B cell (primary cell): ENCODE measurements around the gene SNX24. TPM values are rescaled to one million over a fixed set of nuclear protein-coding genes. Genes with fewer than 3 reads are reported as not detected.

Source experiments
- ATAC-seq: fragments of 200-7000 bp; cut with Tn5 transposase; one replicate; pipeline ENCODE4 v1.10.0; 2021; ENCODE audit warnings: low read depth, mild to moderate bottlenecking, moderate number of reproducible peaks, moderate library complexity
- CTCF ChIA-PET: fragments of 350-600 bp; sonication (Branson Sonifier 250); formaldehyde crosslinking; loops from one replicate; lab custom pipeline; 2021; ENCODE audit warnings: antibody characterized with exemption, inconsistent platforms; lab: Charles Lee
- POLR2A ChIA-PET: fragments of 350-600 bp; sonication (Branson Sonifier 250); formaldehyde crosslinking; loops from one replicate; lab custom pipeline; 2021; ENCODE audit warnings: antibody characterized with exemption; lab: Charles Lee
- DNase-seq: peaks from one replicate; pipeline ENCODE4 v3.0.0; 2013
- H2AFZ ChIP-seq: 2 replicates; pipeline ENCODE4 v1.6.1; 2012; ENCODE audit warnings: mild to moderate bottlenecking, low read depth, low read length; ENCODE audit not compliant: insufficient read depth, poor library complexity, severe bottlenecking
- H3K27ac ChIP-seq, 2 donors: 1 replicate in 1 of 2; 2 replicates in 1 of 2; pipeline ENCODE4 v1.5.1; 2012 to 2013; ENCODE audit warnings: low read length in 2 of 2, mild to moderate bottlenecking in 2 of 2, moderate library complexity in 1 of 2
- H3K27me3 ChIP-seq, 4 experiments: fragments of 200-600 bp in 1 of 4; sonication (generic) in 1 of 4; replicated peaks in 1 of 4; 1 replicate in 2 of 4; 2 replicates in 2 of 4; pipeline versions ENCODE4 v1.6.1 to v1.7.0; 2013 to 2016; ENCODE audit warnings: low read length in 3 of 4, mild to moderate bottlenecking in 2 of 4, mixed read lengths in 1 of 4, moderate library complexity in 1 of 4; ENCODE audit not compliant: insufficient read depth in 4 of 4, control insufficient read depth in 3 of 4; ENCODE audit errors: control extremely low read depth in 1 of 4
- H3K36me3 ChIP-seq, 2 experiments: replicated peaks in 1 of 2; 1 replicate in 1 of 2; 2 replicates in 1 of 2; pipeline versions ENCODE4 v1.6.1 to v1.7.1; 2013; ENCODE audit warnings: low read length in 1 of 2; ENCODE audit not compliant: insufficient read depth in 2 of 2, control insufficient read depth in 1 of 2; ENCODE audit errors: control extremely low read depth in 1 of 2, extremely low read depth in 1 of 2
- H3K4me1 ChIP-seq, 2 donors: fragments of 200-600 bp in 1 of 2; sonication (generic) in 1 of 2; 1 replicate in 1 of 2; 2 replicates in 1 of 2; pipeline versions ENCODE4 v1.5.1 to v1.6.1; 2013 to 2017; ENCODE audit warnings: low read length in 2 of 2; ENCODE audit not compliant: control insufficient read depth in 2 of 2, insufficient read depth in 2 of 2
- H3K4me2 ChIP-seq: replicated peaks from 2 replicates; pipeline ENCODE3; 2012; ENCODE audit warnings: mild to moderate bottlenecking, low read depth, low read length; ENCODE audit not compliant: poor library complexity, severe bottlenecking
- H3K4me3 ChIP-seq, 5 experiments: fragments of 200-600 bp in 1 of 5; sonication (generic) in 1 of 5; 1 replicate in 3 of 5; 2 replicates in 2 of 5; pipeline versions ENCODE4 v1.5.1 to v1.7.0; 2011 to 2016; ENCODE audit warnings: low read length in 4 of 5, mild to moderate bottlenecking in 4 of 5, low read depth in 2 of 5, control low read depth in 1 of 5, moderate library complexity in 1 of 5; ENCODE audit not compliant: insufficient read depth in 1 of 5; ENCODE audit errors: control extremely low read depth in 1 of 5, extremely low read depth in 1 of 5
- H3K79me2 ChIP-seq: fragments of 200-600 bp; sonication (generic); one replicate; pipeline ENCODE4 v1.6.0; 2016; ENCODE audit warnings: low read length; ENCODE audit not compliant: control insufficient read depth, insufficient read depth
- H3K9ac ChIP-seq: fragments of 200-600 bp; sonication (generic); 2 replicates; pipeline ENCODE4 v1.6.1; 2017; ENCODE audit warnings: mild to moderate bottlenecking, low read length, moderate library complexity
- H3K9me3 ChIP-seq, 3 donors: one replicate each; pipeline versions ENCODE4 v1.6.1 to v1.7.1; 2013; ENCODE audit warnings: low read length in 2 of 3; ENCODE audit not compliant: control insufficient read depth in 2 of 3, insufficient read depth in 1 of 3; ENCODE audit errors: control extremely low read depth in 1 of 3
- H4K20me1 ChIP-seq: 2 replicates; pipeline ENCODE4 v1.6.0; 2012; ENCODE audit warnings: mild to moderate bottlenecking, low read length; ENCODE audit not compliant: insufficient read depth, control insufficient read depth, poor library complexity, severe bottlenecking
- H3K27ac Mint-ChIP-seq: one replicate; pipeline ENCODE4 v1.8.0; 2021; ENCODE audit warnings: mixed read lengths
- H3K27me3 Mint-ChIP-seq: one replicate; pipeline ENCODE4 v1.8.0; 2021; ENCODE audit warnings: mixed read lengths
- H3K4me1 Mint-ChIP-seq: one replicate; pipeline ENCODE4 v1.8.0; 2021; ENCODE audit warnings: mixed read lengths
- H3K4me3 Mint-ChIP-seq: one replicate; pipeline ENCODE4 v1.8.0; 2021; ENCODE audit warnings: mixed read lengths
- H3K9me3 Mint-ChIP-seq: one replicate; pipeline ENCODE4 v1.8.0; 2022; ENCODE audit warnings: mixed read lengths; ENCODE audit not compliant: insufficient read depth
- EZH2 ChIP-seq: IDR thresholded peaks from 2 replicates; pipeline ENCODE4 v1.6.1; 2012; ENCODE audit warnings: borderline replicate concordance, low read depth, mild to moderate bottlenecking, moderate library complexity, low read length; ENCODE audit not compliant: insufficient read depth, poor library complexity, severe bottlenecking
- WGBS: methylation state at CpG from one replicate; pipeline ENCODE4 v1.1.5; 2013; ENCODE audit warnings: missing lambda C conversion rate; ENCODE audit not compliant: insufficient coverage; 5-methylcytosine and 5-hydroxymethylcytosine counted together
- intact Hi-C: fragments of 100-400 bp; cut with micrococcal nuclease; formaldehyde crosslinking; loops from one replicate; pipeline ENCODE4 v1.10.0; 2022
- polyA plus RNA-seq: library from polyadenylated mRNA; depleted of rRNA; stranded (reverse); fragments of >200 nt; gene quantifications from 2 replicates; pipeline ENCODE4 v1.2.3, GENCODE V29; 2012
- total RNA-seq, 2 donors: library from RNA; stranded (reverse); fragments of 120-200 nt in 1 of 2; gene quantifications; 1 replicate in 1 of 2; 2 replicates in 1 of 2; pipeline versions ENCODE4 v1.2.3 to v1.2.4, GENCODE V29; 2013 to 2022
- TF ChIP-seq, protein P1 (sequence below): fragments of 200-600 bp; IDR thresholded peaks from one replicate; pipeline ENCODE4 v1.8.0; 2022; ENCODE audit warnings: antibody characterized with exemption, mild to moderate bottlenecking

SNX24 gene
- total and polyA plus RNA-seq, 2 donors (not counting 1 experiment from before 2014, with no cell fraction given): 1.1 to 9.3 TPM

- Mint-ChIP-seq H3K9me3 (peaks cover 3% of the 10 kb centered on the region), H3K4me3 (no peak overlapping the region), H3K4me1 (peaks cover 37% of the 10 kb centered on the region), H3K27ac (no peak overlapping the region), H3K27me3 (no peaks in the 10 kb centered on the region)
- Histone ChIP-seq H2AFZ (no peak overlapping the region), H3K79me2 (no peaks in the 10 kb centered on the region), H3K4me1 (peaks cover 18 to 21% of the 10 kb centered on the region in 2 donors), H3K4me2 (no peak overlapping the region), H3K27ac (no peak overlapping the region), H3K9ac (no peak overlapping the region), H3K36me3 (no peaks in the 10 kb centered on the region), H3K9me3 (no peaks in the 10 kb centered on the region), H3K27me3 (no peaks in the 10 kb centered on the region), H4K20me1 (no peaks in the 10 kb centered on the region), H3K4me3 (no peak overlapping the region)
- CTCF ChIA-PET: no interaction called here
- no peak for TF ChIP-seq EZH2
- TF ChIP-seq, protein P1, sequence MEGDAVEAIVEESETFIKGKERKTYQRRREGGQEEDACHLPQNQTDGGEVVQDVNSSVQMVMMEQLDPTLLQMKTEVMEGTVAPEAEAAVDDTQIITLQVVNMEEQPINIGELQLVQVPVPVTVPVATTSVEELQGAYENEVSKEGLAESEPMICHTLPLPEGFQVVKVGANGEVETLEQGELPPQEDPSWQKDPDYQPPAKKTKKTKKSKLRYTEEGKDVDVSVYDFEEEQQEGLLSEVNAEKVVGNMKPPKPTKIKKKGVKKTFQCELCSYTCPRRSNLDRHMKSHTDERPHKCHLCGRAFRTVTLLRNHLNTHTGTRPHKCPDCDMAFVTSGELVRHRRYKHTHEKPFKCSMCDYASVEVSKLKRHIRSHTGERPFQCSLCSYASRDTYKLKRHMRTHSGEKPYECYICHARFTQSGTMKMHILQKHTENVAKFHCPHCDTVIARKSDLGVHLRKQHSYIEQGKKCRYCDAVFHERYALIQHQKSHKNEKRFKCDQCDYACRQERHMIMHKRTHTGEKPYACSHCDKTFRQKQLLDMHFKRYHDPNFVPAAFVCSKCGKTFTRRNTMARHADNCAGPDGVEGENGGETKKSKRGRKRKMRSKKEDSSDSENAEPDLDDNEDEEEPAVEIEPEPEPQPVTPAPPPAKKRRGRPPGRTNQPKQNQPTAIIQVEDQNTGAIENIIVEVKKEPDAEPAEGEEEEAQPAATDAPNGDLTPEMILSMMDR: no peak
- DNase-seq: no peak
- ATAC-seq: no peak
- POLR2A ChIA-PET: no interaction called here
- 100% methylated on average over 1 of the region's 6 CpGs for WGBS
- intact Hi-C loops: no loop called here
These were observed 3.3 kb upstream of the SNX24 start for GRCh38 chr5:122842016-122842580.

GRCh38 chr5:122844136-122844909, 1.1 kb upstream of the SNX24 start:
- intact Hi-C loops: loop anchor here (2.0 kb wide), 1 partner anchor 70 kb away; the partner anchor contains the start of gene SNX2
- Histone ChIP-seq H2AFZ (peak overlapping the region; percentile 83), H3K9me3 (no peaks in the 10 kb centered on the region), H3K36me3 (no peaks in the 10 kb centered on the region), H3K4me2 (peak overlapping the region; percentile 82), H3K27ac (peak overlapping the region in 1 of 2 donors; percentile 52), H3K79me2 (no peaks in the 10 kb centered on the region), H3K4me3 (peak overlapping the region; percentile 53 to 94 (median 81)), H3K27me3 (no peaks in the 10 kb centered on the region), H3K9ac (peak overlapping the region; percentile 71), H4K20me1 (no peaks in the 10 kb centered on the region), H3K4me1 (peaks cover 18 to 21% of the 10 kb centered on the region in 2 donors)
- DNase-seq: peak; percentile 38
- CTCF ChIA-PET: interaction anchor here (1.8 kb wide), 1 partner anchor 141 kb away, joined by 7 read pairs; no protein-coding TSS in a partner anchor
- POLR2A ChIA-PET: interaction anchor here (1.0 kb wide), 1 partner anchor 142 kb away, joined by 3 read pairs; no protein-coding TSS in a partner anchor
- Mint-ChIP-seq H3K4me3 (peak overlapping the region; percentile 94), H3K27me3 (no peaks in the 10 kb centered on the region), H3K9me3 (peaks cover 3% of the 10 kb centered on the region), H3K27ac (peak overlapping the region; percentile 83), H3K4me1 (peaks cover 41% of the 10 kb centered on the region)
- TF ChIP-seq, protein P1: no peak
- TF ChIP-seq EZH2: no peak
- ATAC-seq: no peak
- WGBS: 21% methylated on average over 17 of the region's 22 CpGs
